Astrocyte (in vitro differentiated cells and primary cell): ENCODE data around the gene TLE1. TPM values are rescaled to one million over a fixed set of nuclear protein-coding genes. Genes with fewer than 3 reads are reported as not detected.

ENCODE experiments used
- DNase-seq: peaks from one replicate; pipeline ENCODE4 v3.0.0-alpha.2; 2010; ENCODE audit warnings: low read depth
- FAIRE-seq: peaks from 2 replicates; lab custom pipeline; 2011; peaks lifted over from hg19 to GRCh38; lab: Jason Lieb, UNC
- H2AFZ ChIP-seq: 2 replicates; pipeline ENCODE4 v1.6.0; 2012; ENCODE audit warnings: low read depth, low read length, inconsistent platforms
- H3K27ac ChIP-seq: 2 replicates; pipeline ENCODE4 v1.5.1; 2011; ENCODE audit warnings: low read depth, low read length, inconsistent platforms
- H3K27me3 ChIP-seq: 2 replicates; pipeline ENCODE4 v1.6.0; 2011; ENCODE audit warnings: low read length, inconsistent platforms; ENCODE audit not compliant: insufficient read depth
- H3K36me3 ChIP-seq: 2 replicates; pipeline ENCODE4 v1.5.1; 2011; ENCODE audit warnings: low read length, inconsistent platforms; ENCODE audit not compliant: insufficient read depth
- H3K4me1 ChIP-seq: 2 replicates; pipeline ENCODE4 v1.5.1; 2011; ENCODE audit warnings: low read length, inconsistent platforms; ENCODE audit not compliant: insufficient read depth
- H3K4me2 ChIP-seq: 2 replicates; pipeline ENCODE4 v1.6.0; 2012; ENCODE audit warnings: low read length, inconsistent platforms
- H3K4me3 ChIP-seq: 2 replicates; pipeline ENCODE4 v1.5.1; 2011; ENCODE audit warnings: low read depth, mild to moderate bottlenecking, low read length, inconsistent platforms; ENCODE audit not compliant: insufficient read depth
- H3K79me2 ChIP-seq: 2 replicates; pipeline ENCODE4 v1.6.0; 2012; ENCODE audit warnings: mild to moderate bottlenecking, low read length, inconsistent platforms; ENCODE audit not compliant: insufficient read depth
- H3K9ac ChIP-seq: 2 replicates; pipeline ENCODE4 v1.6.0; 2012; ENCODE audit warnings: mild to moderate bottlenecking, low read length, inconsistent platforms
- H3K9me3 ChIP-seq: 2 replicates; pipeline ENCODE4 v1.5.1; 2012; ENCODE audit warnings: low read depth, mild to moderate bottlenecking, low read length, inconsistent platforms; ENCODE audit not compliant: insufficient read depth
- H4K20me1 ChIP-seq: 2 replicates; pipeline ENCODE4 v1.6.0; 2012; ENCODE audit warnings: low read length, inconsistent platforms; ENCODE audit not compliant: insufficient read depth
- H3K27ac Mint-ChIP-seq: one replicate; pipeline ENCODE4 v1.8.0; 2021; ENCODE audit warnings: mild to moderate bottlenecking, mixed read lengths; ENCODE audit not compliant: unreplicated experiment
- H3K27me3 Mint-ChIP-seq: one replicate; pipeline ENCODE4 v1.8.0; 2021; ENCODE audit warnings: low read depth, mixed read lengths; ENCODE audit not compliant: unreplicated experiment
- H3K36me3 Mint-ChIP-seq: one replicate; pipeline ENCODE4 v1.8.0; 2021; ENCODE audit warnings: low read depth, mixed read lengths; ENCODE audit not compliant: unreplicated experiment
- H3K4me1 Mint-ChIP-seq: one replicate; pipeline ENCODE4 v1.8.0; 2021; ENCODE audit warnings: low read depth, mixed read lengths; ENCODE audit not compliant: unreplicated experiment
- H3K4me3 Mint-ChIP-seq: one replicate; pipeline ENCODE4 v1.8.0; 2021; ENCODE audit warnings: mild to moderate bottlenecking, moderate library complexity, mixed read lengths; ENCODE audit not compliant: unreplicated experiment
- H3K9me3 Mint-ChIP-seq: one replicate; pipeline ENCODE4 v1.8.0; 2021; ENCODE audit warnings: mild to moderate bottlenecking, mixed read lengths; ENCODE audit not compliant: unreplicated experiment
- EZH2 ChIP-seq: IDR thresholded peaks from 2 replicates; pipeline ENCODE4 v1.6.1; 2012; ENCODE audit warnings: mild to moderate bottlenecking, low read length, inconsistent platforms; ENCODE audit not compliant: insufficient read depth
- total RNA-seq: library from RNA; stranded (reverse); gene quantifications from 2 replicates; pipeline ENCODE4 v1.2.1, GENCODE V29; 2021
- TF ChIP-seq, protein P1 (sequence below): IDR thresholded peaks from 2 replicates; pipeline ENCODE4 v1.5.1; 2011; ENCODE audit warnings: low read depth, mild to moderate bottlenecking, inconsistent platforms, low read length, moderate library complexity; ENCODE audit not compliant: insufficient read depth

Gene TLE1
- total RNA-seq, 1 donor from 2014 or later, result 29.6 TPM

DNA sequence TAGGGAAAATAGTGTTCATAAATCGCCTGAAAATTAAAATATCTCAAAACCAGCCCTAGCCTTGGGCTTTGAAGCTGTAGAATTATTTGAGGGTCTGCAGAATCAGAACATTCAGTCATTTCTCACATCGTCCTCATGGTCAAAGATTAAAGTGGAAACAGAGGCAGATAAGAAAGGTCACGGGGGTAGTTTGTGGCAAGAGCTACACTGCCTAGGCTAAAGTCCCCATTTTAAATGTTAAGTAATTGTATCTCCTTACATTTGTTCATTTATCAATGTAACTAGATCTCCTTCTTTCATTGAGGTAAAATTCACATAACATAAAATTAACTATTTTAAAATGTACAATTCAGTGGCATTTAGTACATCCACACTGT is 139.2 kb downstream of the TLE1 start:
- H3K27ac Mint-ChIP-seq, result no peak overlapping the region
- Histone ChIP-seq H3K9ac (no peak overlapping the region), H3K4me3 (no peak overlapping the region), H2AFZ (no peak overlapping the region), H3K79me2 (no peaks in the 10 kb centered on the region), H3K27me3 (no peaks in the 10 kb centered on the region), H4K20me1 (no peaks in the 10 kb centered on the region), H3K36me3 (no peaks in the 10 kb centered on the region), H3K9me3 (no peaks in the 10 kb centered on the region), H3K4me1 (peaks cover 3% of the 10 kb centered on the region), H3K27ac (no peak overlapping the region), H3K4me2 (no peak overlapping the region)
- no peaks in the 10 kb centered on the region for H3K27me3 Mint-ChIP-seq
- FAIRE-seq, result no peak
- H3K9me3 Mint-ChIP-seq, result no peaks in the 10 kb centered on the region
- no peaks in the 10 kb centered on the region for H3K36me3 Mint-ChIP-seq
- no peak for TF ChIP-seq EZH2
- TF ChIP-seq, protein P1, sequence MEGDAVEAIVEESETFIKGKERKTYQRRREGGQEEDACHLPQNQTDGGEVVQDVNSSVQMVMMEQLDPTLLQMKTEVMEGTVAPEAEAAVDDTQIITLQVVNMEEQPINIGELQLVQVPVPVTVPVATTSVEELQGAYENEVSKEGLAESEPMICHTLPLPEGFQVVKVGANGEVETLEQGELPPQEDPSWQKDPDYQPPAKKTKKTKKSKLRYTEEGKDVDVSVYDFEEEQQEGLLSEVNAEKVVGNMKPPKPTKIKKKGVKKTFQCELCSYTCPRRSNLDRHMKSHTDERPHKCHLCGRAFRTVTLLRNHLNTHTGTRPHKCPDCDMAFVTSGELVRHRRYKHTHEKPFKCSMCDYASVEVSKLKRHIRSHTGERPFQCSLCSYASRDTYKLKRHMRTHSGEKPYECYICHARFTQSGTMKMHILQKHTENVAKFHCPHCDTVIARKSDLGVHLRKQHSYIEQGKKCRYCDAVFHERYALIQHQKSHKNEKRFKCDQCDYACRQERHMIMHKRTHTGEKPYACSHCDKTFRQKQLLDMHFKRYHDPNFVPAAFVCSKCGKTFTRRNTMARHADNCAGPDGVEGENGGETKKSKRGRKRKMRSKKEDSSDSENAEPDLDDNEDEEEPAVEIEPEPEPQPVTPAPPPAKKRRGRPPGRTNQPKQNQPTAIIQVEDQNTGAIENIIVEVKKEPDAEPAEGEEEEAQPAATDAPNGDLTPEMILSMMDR, result no peak
- DNase-seq, result no peak
- peaks cover 22% of the 10 kb centered on the region for H3K4me1 Mint-ChIP-seq
- no peak overlapping the region for H3K4me3 Mint-ChIP-seq

DNA sequence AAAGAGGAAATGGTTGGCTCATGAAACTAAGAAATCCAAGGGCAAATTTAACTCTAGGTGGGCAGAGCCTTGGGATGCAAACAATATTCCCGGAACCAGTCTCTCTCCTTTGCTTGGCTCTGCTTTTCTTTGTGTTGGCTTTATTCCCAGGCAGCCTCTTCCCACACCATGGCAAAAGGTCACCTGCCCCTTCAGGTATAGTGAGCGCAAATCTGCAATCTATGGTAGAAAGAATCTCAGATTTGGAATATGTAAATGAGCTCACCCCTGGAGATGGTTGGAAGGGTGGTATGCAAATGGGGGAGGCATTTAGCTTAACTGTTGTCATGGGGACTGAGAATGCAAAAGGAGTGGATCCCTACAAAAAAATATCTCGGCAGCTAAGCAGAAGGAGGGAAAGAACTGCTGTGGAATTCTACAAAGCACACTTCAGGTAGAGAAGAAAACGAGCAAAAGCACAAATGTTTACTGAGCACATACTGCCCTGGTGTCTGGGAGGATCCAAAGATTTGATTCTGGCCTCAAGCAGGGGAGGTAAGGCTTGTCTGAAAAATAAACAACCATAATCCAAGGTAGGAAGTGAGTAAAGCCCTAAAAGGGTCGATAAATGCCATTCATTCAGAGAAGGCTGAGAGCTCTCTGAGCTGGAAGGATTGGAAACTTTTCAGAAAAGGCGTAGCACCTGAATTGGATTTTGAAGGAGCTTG is 139.7 kb downstream of the TLE1 start:
- Histone ChIP-seq H3K79me2 (no peaks in the 10 kb centered on the region), H4K20me1 (no peaks in the 10 kb centered on the region), H3K4me1 (peaks cover 3% of the 10 kb centered on the region), H3K4me3 (no peak overlapping the region), H3K27me3 (no peaks in the 10 kb centered on the region), H3K36me3 (no peaks in the 10 kb centered on the region), H3K9me3 (no peaks in the 10 kb centered on the region), H3K9ac (no peak overlapping the region), H2AFZ (no peak overlapping the region), H3K4me2 (no peak overlapping the region), H3K27ac (no peak overlapping the region)
- TF ChIP-seq, protein P1, result no peak
- no peak for TF ChIP-seq EZH2
- DNase-seq (no peak), FAIRE-seq (no peak)
- Mint-ChIP-seq H3K4me3 (peak overlapping the region; percentile 10), H3K27ac (no peak overlapping the region), H3K9me3 (no peaks in the 10 kb centered on the region), H3K36me3 (no peaks in the 10 kb centered on the region), H3K27me3 (no peaks in the 10 kb centered on the region), H3K4me1 (peaks cover 22% of the 10 kb centered on the region)

DNA sequence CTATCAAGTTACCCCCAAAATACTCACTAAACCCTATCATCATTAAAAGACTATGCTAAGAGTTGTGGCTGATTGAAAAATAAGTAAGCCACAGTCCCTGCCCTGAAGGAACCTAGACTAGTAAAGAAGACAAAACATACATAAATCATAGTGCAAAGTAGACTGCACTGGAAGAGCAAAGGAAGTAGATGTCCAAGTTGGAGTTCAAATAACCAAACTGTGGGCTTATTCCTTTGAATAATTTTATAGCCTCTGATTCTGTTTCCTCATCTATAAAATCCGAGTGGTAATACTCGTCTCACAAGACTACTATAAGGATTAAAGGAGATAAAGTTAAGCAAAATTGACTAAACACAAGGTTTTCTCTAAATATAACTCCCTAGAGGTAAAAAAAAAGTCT is 140.4 kb downstream of the TLE1 start:
- Histone ChIP-seq H4K20me1 (no peaks in the 10 kb centered on the region), H3K9me3 (no peaks in the 10 kb centered on the region), H3K27me3 (no peaks in the 10 kb centered on the region), H3K9ac (no peak overlapping the region), H3K36me3 (no peaks in the 10 kb centered on the region), H2AFZ (no peak overlapping the region), H3K4me1 (peaks cover 3% of the 10 kb centered on the region), H3K4me2 (no peak overlapping the region), H3K4me3 (no peak overlapping the region), H3K79me2 (no peaks in the 10 kb centered on the region), H3K27ac (no peak overlapping the region)
- H3K27ac Mint-ChIP-seq, result no peak overlapping the region
- no peaks in the 10 kb centered on the region for H3K27me3 Mint-ChIP-seq
- FAIRE-seq, result no peak
- no peaks in the 10 kb centered on the region for H3K36me3 Mint-ChIP-seq
- no peaks in the 10 kb centered on the region for H3K9me3 Mint-ChIP-seq
- H3K4me3 Mint-ChIP-seq, result no peak overlapping the region
- no peak for DNase-seq
- H3K4me1 Mint-ChIP-seq, result peaks cover 22% of the 10 kb centered on the region
- TF ChIP-seq EZH2, result no peak
- TF ChIP-seq, protein P1, result no peak
